K562 treated with DMSO at 1 percent for 48 hours (cell line): ENCODE data around the gene CCNL1. TPM values are rescaled to one million over a fixed set of nuclear protein-coding genes. Genes with fewer than 3 reads are reported as not detected.

Experiments used
- total RNA-seq: library from RNA; unstranded; fragments of 300-600 nt; gene quantifications from 2 replicates; pipeline ENCODE4 v1.2.3, GENCODE V29; 2022; ENCODE audit warnings: low replicate concordance; ENCODE audit errors: extremely low read depth

CCNL1 gene
- total RNA-seq: not detected in 2 replicates

GRCh38 chr3:157159762-157160657 is at the start of gene CCNL1:
Gene CCNL1 (minus strand): TSS chr3:157160147. CDS start chr3:157160094, 53 bp downstream.

